Endothelial cell of umbilical vein (primary cell): ENCODE data around the gene CACNA1C. TPM values are rescaled to one million over a fixed set of nuclear protein-coding genes. Genes with fewer than 3 reads are reported as not detected.

Experiments
- BruUV-seq: library from RNA; stranded (reverse); fragments of 400-500 nt; replicated peaks from 2 replicates; lab custom pipeline; 2021; lab: Mats Ljungman, UMichigan
- CTCF ChIA-PET: fragments of 300-600, 350-600 bp; sonication (Branson Sonifier 250); formaldehyde crosslinking; loops from one replicate; lab custom pipeline; 2021; ENCODE audit warnings: antibody characterized with exemption, inconsistent platforms; lab: Charles Lee
- POLR2A ChIA-PET: fragments of 300-600, 350-600 bp; sonication (Branson Sonifier 250); formaldehyde crosslinking; loops from one replicate; lab custom pipeline; 2021; ENCODE audit warnings: antibody characterized with exemption, inconsistent platforms; lab: Charles Lee
- DNase-seq: peaks from one replicate; pipeline ENCODE4 v3.0.0-alpha.2; 2011; ENCODE audit warnings: low read depth, low spot score
- FAIRE-seq: peaks from 2 replicates; lab custom pipeline; 2011; peaks lifted over from hg19 to GRCh38; lab: Jason Lieb, UNC
- H2AFZ ChIP-seq: 2 replicates; pipeline ENCODE4 v1.6.0; 2012; ENCODE audit warnings: low read depth, low read length, control low read depth, inconsistent platforms
- H3K27ac ChIP-seq: 2 replicates; pipeline ENCODE4 v1.5.1; 2011; ENCODE audit warnings: low read depth, mild to moderate bottlenecking, control low read depth, low read length, moderate library complexity; ENCODE audit not compliant: insufficient read depth
- H3K27me3 ChIP-seq, 2 experiments: 2 replicates each; pipeline versions ENCODE4 v1.6.0 to v1.6.1; 2011; ENCODE audit warnings: low read length in 2 of 2, mixed read lengths in 1 of 2; ENCODE audit not compliant: control insufficient read depth in 2 of 2, insufficient read depth in 2 of 2
- H3K36me3 ChIP-seq, 2 experiments: 2 replicates in 1 of 2; 3 replicates in 1 of 2; pipeline ENCODE4 v1.5.1; 2011; ENCODE audit warnings: low read length in 2 of 2, mild to moderate bottlenecking in 1 of 2, moderate library complexity in 1 of 2; ENCODE audit not compliant: control insufficient read depth in 2 of 2, insufficient read depth in 2 of 2; ENCODE audit errors: extremely low read depth in 1 of 2
- H3K4me1 ChIP-seq: 3 replicates; pipeline ENCODE4 v1.5.1; 2011; ENCODE audit warnings: mild to moderate bottlenecking, low read length; ENCODE audit not compliant: control insufficient read depth, insufficient read depth; ENCODE audit errors: extremely low read depth
- H3K4me2 ChIP-seq: 2 replicates; pipeline ENCODE4 v1.6.1; 2011; ENCODE audit warnings: low read length, control low read depth, mixed read lengths; ENCODE audit not compliant: insufficient read depth
- H3K4me3 ChIP-seq, 3 experiments: fragments of 200-600 bp in 1 of 3; sonication (generic), shearing (Covaris generic) in 1 of 3; replicated peaks in 1 of 3; 2 replicates each; pipeline ENCODE4 v1.5.1; 2011 to 2016; ENCODE audit warnings: control low read depth in 3 of 3, low read length in 3 of 3, mild to moderate bottlenecking in 2 of 3, inconsistent platforms in 1 of 3, low read depth in 1 of 3, moderate library complexity in 1 of 3; ENCODE audit not compliant: insufficient read depth in 1 of 3
- H3K79me2 ChIP-seq: 2 replicates; pipeline ENCODE4 v1.6.0; 2012; ENCODE audit warnings: low read length, inconsistent platforms; ENCODE audit not compliant: control insufficient read depth, insufficient read depth
- H3K9ac ChIP-seq: replicated peaks from 2 replicates; pipeline ENCODE3; 2011; ENCODE audit warnings: low read length, control low read depth; ENCODE audit not compliant: insufficient read depth; ENCODE audit errors: extremely low read depth
- H3K9me1 ChIP-seq: replicated peaks from 3 replicates; pipeline ENCODE4 v1.6.0; 2011; ENCODE audit warnings: mild to moderate bottlenecking, low read length; ENCODE audit not compliant: control insufficient read depth, insufficient read depth; ENCODE audit errors: extremely low read depth
- H3K9me3 ChIP-seq: replicated peaks from 2 replicates; pipeline ENCODE4 v1.5.1; 2012; ENCODE audit warnings: low read length, inconsistent platforms; ENCODE audit not compliant: control insufficient read depth, insufficient read depth
- H4K20me1 ChIP-seq: replicated peaks from 2 replicates; pipeline ENCODE3; 2011; ENCODE audit warnings: mild to moderate bottlenecking, low read length; ENCODE audit not compliant: control insufficient read depth, insufficient read depth; ENCODE audit errors: extremely low read depth
- CTCF ChIP-seq, 2 donors: IDR thresholded peaks; 1 replicate in 1 of 2; 2 replicates in 1 of 2; pipeline ENCODE4 v1.5.1; 2011; ENCODE audit warnings: low read length in 2 of 2, mild to moderate bottlenecking in 2 of 2, moderate library complexity in 2 of 2, control low read depth in 1 of 2, inconsistent platforms in 1 of 2, low read depth in 1 of 2; ENCODE audit not compliant: insufficient read depth in 1 of 2; ENCODE audit errors: extremely low read depth in 1 of 2
- EZH2 ChIP-seq: IDR thresholded peaks from 2 replicates; pipeline ENCODE4 v1.6.1; 2012; ENCODE audit warnings: borderline replicate concordance, low read depth, mild to moderate bottlenecking, moderate library complexity, low read length, inconsistent platforms; ENCODE audit not compliant: severe bottlenecking
- FOS ChIP-seq: IDR thresholded peaks from 2 replicates; pipeline ENCODE4 v1.6.1; 2011; ENCODE audit warnings: mild to moderate bottlenecking, low read length, moderate library complexity, borderline replicate concordance; ENCODE audit not compliant: insufficient read depth
- GATA2 ChIP-seq: IDR thresholded peaks from 2 replicates; pipeline ENCODE4 v1.7.0; 2011; ENCODE audit warnings: low read depth, mild to moderate bottlenecking, moderate library complexity, mixed read lengths, low read length; ENCODE audit not compliant: insufficient read length, insufficient read depth
- JUN ChIP-seq: IDR thresholded peaks from 2 replicates; pipeline ENCODE4 v1.6.1; 2011; ENCODE audit warnings: borderline replicate concordance, low read depth; ENCODE audit not compliant: insufficient read length, insufficient read depth
- MAX ChIP-seq: IDR thresholded peaks from 2 replicates; pipeline ENCODE4 v1.6.1; 2011; ENCODE audit not compliant: insufficient read depth, insufficient read length
- MYC ChIP-seq: IDR thresholded peaks from one replicate; pipeline ENCODE4 v1.6.1; 2011; ENCODE audit warnings: mild to moderate bottlenecking, low read depth, low read length
- POLR2A ChIP-seq: IDR thresholded peaks from 2 replicates; pipeline ENCODE4 v1.6.1; 2012; ENCODE audit warnings: low read depth, mild to moderate bottlenecking, control low read depth, low read length
- POLR2AphosphoS5 ChIP-seq: IDR thresholded peaks from 2 replicates; pipeline ENCODE4 v1.6.1; 2012; ENCODE audit warnings: low read depth, mild to moderate bottlenecking, control low read depth, low read length, moderate library complexity; ENCODE audit not compliant: insufficient read depth
- dilution Hi-C: fragments of 300-500 bp; cut with MboI; formaldehyde crosslinking; loops from one replicate; pipeline ENCODE4 v1.15.0; 2019; ENCODE audit warnings: low sequenced_read_pairs; ENCODE audit not compliant: extremely low pct_ligation_motif_present
- intact Hi-C: fragments of 100-400 bp; cut with micrococcal nuclease; formaldehyde crosslinking; loops from one replicate; pipeline ENCODE4 v1.10.0; 2022
- polyA plus RNA-seq, 4 experiments: library from polyadenylated mRNA; depleted of rRNA in 3 of 4; stranded (reverse) in 3 of 4; unstranded in 1 of 4; fragments of >200 nt; gene quantifications; 2 replicates each; pipeline versions ENCODE4 v1.2.1 to v1.2.3, GENCODE V29; 2011 to 2012; ENCODE audit warnings: missing spikeins in 1 of 4
- total RNA-seq: library from RNA; stranded (reverse); gene quantifications from 2 replicates; pipeline ENCODE4 v1.2.3, GENCODE V29; 2021

CACNA1C gene
- total and polyA plus RNA-seq, 2 donors (not counting 3 experiments of a cell fraction or from before 2014, with no cell fraction given), result not detected

GRCh38 chr12:2139651-2140050, 86.9 kb downstream of the CACNA1C start:
- no peak overlapping the region for H2AFZ ChIP-seq
- DNase-seq, result no peak
- H3K4me2 ChIP-seq, result no peak overlapping the region
- TF ChIP-seq FOS (no peak), CTCF (IDR thresholded peaks at IDR 0.05; ENCODE audit: extremely low read depth in 1 of 2, insufficient read depth in 1 of 2, low read depth in 1 of 2, low read length in 2 of 2) (no peak), POLR2A (no peak), MAX (no peak), POLR2AphosphoS5 (no peak), MYC (no peak), JUN (no peak), GATA2 (no peak), EZH2 (no peak)
- no peaks in the 10 kb centered on the region for H3K79me2 ChIP-seq
- dilution Hi-C loops (no loop called here), intact Hi-C loops (no loop called here)
- ChIA-PET CTCF (no interaction called here), POLR2A (no interaction called here)
- BruUV-seq, result no TSS peak
- H3K4me3 ChIP-seq, result no peak overlapping the region
- no peaks in the 10 kb centered on the region for H3K9me3 ChIP-seq
- no peaks in the 10 kb centered on the region for H4K20me1 ChIP-seq
- FAIRE-seq, result no peak
- no peak overlapping the region for H3K27ac ChIP-seq
- H3K36me3 ChIP-seq, result no peaks in the 10 kb centered on the region
- no peak overlapping the region for H3K9ac ChIP-seq
- H3K27me3 ChIP-seq, result no peaks in the 10 kb centered on the region
- no peaks in the 10 kb centered on the region for H3K9me1 ChIP-seq
- H3K4me1 ChIP-seq, result no peaks in the 10 kb centered on the region
